ENCODE data around the gene GCNT3. TPM values are rescaled to one million over a fixed set of nuclear protein-coding genes. Genes with fewer than 3 reads are reported as not detected.
"Not testable (repeated sequence)": the region's sequence is repeated elsewhere in the genome, so short reads cannot be mapped to it uniquely, and the experiment has no call there.

Gene GCNT3
- total RNA-seq, 2 experiments from 2014 or later = not detected

GRCh38 chr15:59636184-59636583, 24.6 kb downstream of the GCNT3 start:
- CTCF ChIA-PET = interaction anchor here (3.7 kb wide), 1 partner anchor 104 kb away, joined by 18 read pairs; no protein-coding TSS in a partner anchor

GRCh38 chr15:59637507-59637906, 25.9 kb downstream of the GCNT3 start:
- H3K9me3 Mint-ChIP-seq; H3K27ac Mint-ChIP-seq; H3K27me3 Mint-ChIP-seq; ATAC-seq; DNase-seq; intact Hi-C loops (cut with micrococcal nuclease); H3K4me3 Mint-ChIP-seq; H3K4me1 Mint-ChIP-seq (ENCODE audit: low read depth): not testable (repeated sequence)
- peaks cover 27% of the 10 kb centered on the region for H3K36me3 Mint-ChIP-seq (ENCODE audit: low read depth)
- POLR2A ChIA-PET = interaction anchor here (0.9 kb wide), 1 partner anchor 8 kb away, joined by 3 read pairs; no protein-coding TSS in a partner anchor
- CTCF ChIA-PET = interaction anchor here (0.8 kb wide), 1 partner anchor 105 kb away, joined by 5 read pairs; no protein-coding TSS in a partner anchor

More at GRCh38 chr15:59636184-59636583, 24.6 kb downstream of the GCNT3 start:
- no peak overlapping the region for H3K4me3 Mint-ChIP-seq
- peaks cover 2% of the 10 kb centered on the region for H3K27me3 Mint-ChIP-seq
- H3K36me3 Mint-ChIP-seq (ENCODE audit: low read depth) = peaks cover 21% of the 10 kb centered on the region
- no peaks in the 10 kb centered on the region for H3K9me3 Mint-ChIP-seq
- DNase-seq (no peak), ATAC-seq (no peak)
- POLR2A ChIA-PET = no interaction called here
- H3K27ac Mint-ChIP-seq = no peak overlapping the region
- TF ChIP-seq, protein P1, sequence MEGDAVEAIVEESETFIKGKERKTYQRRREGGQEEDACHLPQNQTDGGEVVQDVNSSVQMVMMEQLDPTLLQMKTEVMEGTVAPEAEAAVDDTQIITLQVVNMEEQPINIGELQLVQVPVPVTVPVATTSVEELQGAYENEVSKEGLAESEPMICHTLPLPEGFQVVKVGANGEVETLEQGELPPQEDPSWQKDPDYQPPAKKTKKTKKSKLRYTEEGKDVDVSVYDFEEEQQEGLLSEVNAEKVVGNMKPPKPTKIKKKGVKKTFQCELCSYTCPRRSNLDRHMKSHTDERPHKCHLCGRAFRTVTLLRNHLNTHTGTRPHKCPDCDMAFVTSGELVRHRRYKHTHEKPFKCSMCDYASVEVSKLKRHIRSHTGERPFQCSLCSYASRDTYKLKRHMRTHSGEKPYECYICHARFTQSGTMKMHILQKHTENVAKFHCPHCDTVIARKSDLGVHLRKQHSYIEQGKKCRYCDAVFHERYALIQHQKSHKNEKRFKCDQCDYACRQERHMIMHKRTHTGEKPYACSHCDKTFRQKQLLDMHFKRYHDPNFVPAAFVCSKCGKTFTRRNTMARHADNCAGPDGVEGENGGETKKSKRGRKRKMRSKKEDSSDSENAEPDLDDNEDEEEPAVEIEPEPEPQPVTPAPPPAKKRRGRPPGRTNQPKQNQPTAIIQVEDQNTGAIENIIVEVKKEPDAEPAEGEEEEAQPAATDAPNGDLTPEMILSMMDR (IDR thresholded peaks at IDR 0.05) = no peak
- peaks cover 8% of the 10 kb centered on the region for H3K4me1 Mint-ChIP-seq (ENCODE audit: low read depth)
- intact Hi-C loops (cut with micrococcal nuclease) = no loop called here

DNA sequence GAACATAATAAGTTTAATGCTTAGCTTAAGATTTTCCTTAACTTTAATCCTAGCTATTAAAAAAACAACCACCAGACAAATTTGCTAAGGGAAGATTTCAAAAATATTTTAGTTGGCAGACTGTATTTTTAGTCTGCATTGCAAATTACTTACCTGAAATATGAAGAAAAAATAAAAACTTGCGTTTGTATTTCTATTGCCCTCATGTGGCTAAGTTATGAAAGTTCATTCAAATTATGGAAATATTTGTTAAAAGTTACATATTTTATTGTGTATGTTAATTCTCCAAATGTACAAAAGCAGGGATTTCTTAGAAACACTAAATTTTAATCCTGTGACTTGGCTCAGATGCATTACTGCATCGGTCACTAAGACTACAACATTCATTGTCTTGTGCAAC, 30.8 kb downstream of the GCNT3 start:
- Mint-ChIP-seq H3K27ac (peak overlapping the region; percentile 1), H3K36me3 (ENCODE audit: low read depth) (peaks cover 38% of the 10 kb centered on the region), H3K4me1 (ENCODE audit: low read depth) (peaks cover 11% of the 10 kb centered on the region), H3K27me3 (no peaks in the 10 kb centered on the region), H3K4me3 (no peak overlapping the region), H3K9me3 (no peaks in the 10 kb centered on the region)
- ATAC-seq = no peak
- intact Hi-C loops (cut with micrococcal nuclease) = no loop called here
- TF ChIP-seq, protein P1 (IDR thresholded peaks at IDR 0.05) = no peak
- no peak for DNase-seq
- POLR2A ChIA-PET = no interaction called here
- CTCF ChIA-PET = interaction anchor here (0.7 to 4.6 kb wide), 13 partner anchors 9 to 114 kb away, joined by 3 to 26 read pairs (median 3); partner anchors contain the start of gene GTF2A2

DNA sequence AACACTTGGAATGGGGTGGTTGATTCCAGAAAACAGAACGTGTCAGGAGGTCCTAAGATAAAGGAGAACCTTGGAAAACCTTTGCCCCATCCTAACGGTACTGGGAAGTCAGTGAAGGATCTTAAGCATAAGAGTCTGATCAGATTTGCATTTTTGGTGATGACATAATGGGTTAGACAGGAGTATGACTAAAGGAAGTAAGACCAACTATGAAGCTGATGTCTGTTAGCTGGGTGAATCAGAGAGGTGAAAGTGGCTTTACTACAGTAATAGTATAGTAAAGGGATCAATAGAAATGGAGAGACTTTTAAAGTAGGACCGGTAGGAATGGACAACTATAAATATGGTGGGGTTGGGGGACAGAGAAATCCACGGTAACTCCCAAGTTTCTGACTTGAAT, 33.2 kb downstream of the GCNT3 start:
- TF ChIP-seq, protein P1 (IDR thresholded peaks at IDR 0.05) = no peak
- ATAC-seq (no peak), DNase-seq (no peak)
- H3K27me3 Mint-ChIP-seq = no peaks in the 10 kb centered on the region
- POLR2A ChIA-PET = interaction anchor here (2.0 kb wide), 1 partner anchor 112 kb away, joined by 4 read pairs; no protein-coding TSS in a partner anchor
- intact Hi-C loops (cut with micrococcal nuclease) = no loop called here
- no peaks in the 10 kb centered on the region for H3K9me3 Mint-ChIP-seq
- H3K27ac Mint-ChIP-seq = peak overlapping the region; percentile 16
- CTCF ChIA-PET = interaction anchor here (0.9 to 1.7 kb wide), 2 partner anchors 20 to 234 kb away, joined by 3 read pairs; no protein-coding TSS in a partner anchor
- peaks cover 27% of the 10 kb centered on the region for H3K36me3 Mint-ChIP-seq (ENCODE audit: low read depth)
- H3K4me1 Mint-ChIP-seq (ENCODE audit: low read depth) = peaks cover 6% of the 10 kb centered on the region
- no peak overlapping the region for H3K4me3 Mint-ChIP-seq

- H3K9me3 Mint-ChIP-seq; H3K27ac Mint-ChIP-seq; H3K27me3 Mint-ChIP-seq; H3K4me3 Mint-ChIP-seq; intact Hi-C loops (cut with micrococcal nuclease); ATAC-seq; H3K4me1 Mint-ChIP-seq (ENCODE audit: low read depth); DNase-seq: not testable (repeated sequence)
- CTCF ChIA-PET = interaction anchor here (0.9 to 1.5 kb wide), 2 partner anchors 11 to 12 kb away, joined by 3 read pairs; partner anchors contain the start of gene GTF2A2
- H3K36me3 Mint-ChIP-seq (ENCODE audit: low read depth) = peaks cover 30% of the 10 kb centered on the region
- POLR2A ChIA-PET = interaction anchor here (0.8 to 2.0 kb wide), 4 partner anchors 8 to 113 kb away, joined by 3 to 4 read pairs (median 4); no protein-coding TSS in a partner anchor
Measured at GRCh38 chr15:59645812-59646211, 34.2 kb downstream of the GCNT3 start.

GRCh38 chr15:59646277-59646676, 34.7 kb downstream of the GCNT3 start:
- H3K4me1 Mint-ChIP-seq (ENCODE audit: low read depth) = peaks cover 4% of the 10 kb centered on the region
- H3K27ac Mint-ChIP-seq = no peak overlapping the region
- H3K27me3 Mint-ChIP-seq = no peaks in the 10 kb centered on the region
- H3K36me3 Mint-ChIP-seq (ENCODE audit: low read depth) = peaks cover 29% of the 10 kb centered on the region
- intact Hi-C loops (cut with micrococcal nuclease) = no loop called here
- no peak overlapping the region for H3K4me3 Mint-ChIP-seq
- DNase-seq (no peak), ATAC-seq (no peak)
- TF ChIP-seq, protein P1 (IDR thresholded peaks at IDR 0.05) = no peak
- POLR2A ChIA-PET = interaction anchor here (0.8 to 0.9 kb wide), 2 partner anchors 9 to 34 kb away, joined by 3 to 4 read pairs; no protein-coding TSS in a partner anchor
- no peaks in the 10 kb centered on the region for H3K9me3 Mint-ChIP-seq
- CTCF ChIA-PET = interaction anchor here (1.5 kb wide), 1 partner anchor 11 kb away, joined by 3 read pairs; the partner anchor contains the start of gene GTF2A2
